Pons (tissue), 1 donor: ENCODE data around the gene ERCC5.

ENCODE experiments used
- DNase-seq: peaks from one replicate; pipeline ENCODE4 v3.0.0-alpha.2; 2016; ENCODE audit warnings: low spot score

ERCC5 gene

DNA sequence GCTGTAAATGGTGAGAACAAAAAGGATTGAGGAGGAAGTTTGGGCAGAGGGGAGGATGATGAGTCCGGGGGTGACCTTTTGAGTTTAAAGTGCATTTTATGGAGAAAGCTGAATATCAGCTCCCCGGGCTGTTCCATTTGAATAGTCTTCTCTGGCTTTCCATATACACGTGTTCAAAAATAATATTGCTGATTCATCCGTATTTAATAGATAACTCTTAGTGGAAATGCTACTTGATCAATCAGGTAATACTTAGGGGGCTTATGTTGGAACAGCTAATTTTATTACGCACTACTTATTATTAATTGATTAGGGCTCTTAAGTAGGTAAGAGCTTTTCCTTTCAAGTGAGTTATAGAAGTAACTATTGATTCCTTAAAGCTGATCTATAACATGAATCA lies 76.4 kb downstream of the ERCC5 start:
- no peak for DNase-seq
